HCT116 (cell line): Measurements from ENCODE around the gene ZNF469.

ENCODE experiments used
- EZH2 ChIP-seq: fragments of 200-600 bp; sonication (generic); IDR thresholded peaks from 2 replicates; pipeline ENCODE4 v1.6.1; 2017; ENCODE audit warnings: antibody characterized with exemption, mixed run types
- EZH2phosphoT487 ChIP-seq: fragments of 200-600 bp; IDR thresholded peaks from 2 replicates; pipeline ENCODE4 v1.6.1; 2018; ENCODE audit warnings: antibody characterized with exemption, borderline replicate concordance
- JUND ChIP-seq: IDR thresholded peaks from 2 replicates; pipeline ENCODE4 v1.6.1; 2012
- POLR2A ChIP-seq: IDR thresholded peaks from 2 replicates; pipeline ENCODE4 v1.7.0; 2011; ENCODE audit warnings: borderline replicate concordance; ENCODE audit not compliant: insufficient read depth, insufficient read length; ENCODE audit errors: extremely low read depth
- RAD21 ChIP-seq: IDR thresholded peaks from 2 replicates; pipeline ENCODE4 v1.6.1; 2012; ENCODE audit warnings: low read depth, mild to moderate bottlenecking
- SP1 ChIP-seq: IDR thresholded peaks from 2 replicates; pipeline ENCODE4 v1.6.1; 2012; ENCODE audit warnings: low read depth
- TF ChIP-seq, protein P1 (sequence below), 3 experiments: fragments of 200-600 bp in 1 of 3; sonication (generic) in 1 of 3; IDR thresholded peaks in 2 of 3; conservative IDR thresholded peaks in 1 of 3; 2 replicates each; pipeline ENCODE4 v1.5.1; 2012 to 2017; ENCODE audit warnings: low read depth in 2 of 3, low read length in 2 of 3, antibody characterized with exemption in 1 of 3, borderline replicate concordance in 1 of 3, control low read depth in 1 of 3, mild to moderate bottlenecking in 1 of 3, mixed read lengths in 1 of 3, mixed run types in 1 of 3, moderate library complexity in 1 of 3; ENCODE audit not compliant: insufficient read depth in 1 of 3

DNA sequence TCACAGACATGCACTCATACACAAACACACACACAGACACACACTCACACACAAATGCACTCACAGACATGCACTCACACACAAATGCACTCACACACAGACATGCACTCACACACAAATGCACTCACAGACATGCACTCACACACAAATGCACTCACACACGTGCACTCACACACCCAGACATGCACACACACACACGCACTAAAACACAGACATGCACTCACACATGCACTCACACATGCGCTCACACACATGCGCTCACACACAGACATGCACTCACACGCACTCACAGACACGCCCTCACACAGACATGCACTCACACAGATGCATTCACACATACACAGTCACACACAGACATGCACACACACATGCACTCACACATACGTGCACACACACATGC lies 2.7 kb upstream of the ZNF469 start:
- TF ChIP-seq, protein P1, sequence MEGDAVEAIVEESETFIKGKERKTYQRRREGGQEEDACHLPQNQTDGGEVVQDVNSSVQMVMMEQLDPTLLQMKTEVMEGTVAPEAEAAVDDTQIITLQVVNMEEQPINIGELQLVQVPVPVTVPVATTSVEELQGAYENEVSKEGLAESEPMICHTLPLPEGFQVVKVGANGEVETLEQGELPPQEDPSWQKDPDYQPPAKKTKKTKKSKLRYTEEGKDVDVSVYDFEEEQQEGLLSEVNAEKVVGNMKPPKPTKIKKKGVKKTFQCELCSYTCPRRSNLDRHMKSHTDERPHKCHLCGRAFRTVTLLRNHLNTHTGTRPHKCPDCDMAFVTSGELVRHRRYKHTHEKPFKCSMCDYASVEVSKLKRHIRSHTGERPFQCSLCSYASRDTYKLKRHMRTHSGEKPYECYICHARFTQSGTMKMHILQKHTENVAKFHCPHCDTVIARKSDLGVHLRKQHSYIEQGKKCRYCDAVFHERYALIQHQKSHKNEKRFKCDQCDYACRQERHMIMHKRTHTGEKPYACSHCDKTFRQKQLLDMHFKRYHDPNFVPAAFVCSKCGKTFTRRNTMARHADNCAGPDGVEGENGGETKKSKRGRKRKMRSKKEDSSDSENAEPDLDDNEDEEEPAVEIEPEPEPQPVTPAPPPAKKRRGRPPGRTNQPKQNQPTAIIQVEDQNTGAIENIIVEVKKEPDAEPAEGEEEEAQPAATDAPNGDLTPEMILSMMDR (IDR thresholded peaks at IDR 0.05 in 2 of 3, conservative IDR thresholded peaks at IDR 0.05 in 1 of 3; ENCODE audit: borderline replicate concordance in 1 of 3, insufficient read depth in 1 of 3, low read depth in 2 of 3, low read length in 2 of 3) = no peak
- TF ChIP-seq POLR2A (no peak), SP1 (no peak), RAD21 (no peak), EZH2 (no peak), JUND (no peak), EZH2phosphoT487 (no peak)
